K562 (cell line): ENCODE measurements around the gene CCR2. TPM values are rescaled to one million over a fixed set of nuclear protein-coding genes. Genes with fewer than 3 reads are reported as not detected.

Source experiments
- GTF2E2 ChIP-seq: fragments of 200-800 bp; sonication (Bioruptor generic); IDR thresholded peaks from 2 replicates; pipeline ENCODE4 v1.6.1; 2016; ENCODE audit warnings: missing genetic modification characterization, missing compliant biosample characterization
- IRF1 ChIP-seq: sonication (generic); formaldehyde crosslinking; IDR thresholded peaks from 2 replicates; pipeline ENCODE4 v1.8.0; 2022; ENCODE audit warnings: missing genetic modification reagents, mild to moderate bottlenecking, borderline replicate concordance
- MTA3 ChIP-seq: fragments of 450-650 bp; formaldehyde crosslinking; IDR thresholded peaks from 2 replicates; pipeline ENCODE4 v1.6.1; 2017; ENCODE audit warnings: mild to moderate bottlenecking, borderline replicate concordance
- MYNN ChIP-seq, 2 experiments: sonication (generic); formaldehyde crosslinking in 1 of 2; IDR thresholded peaks; 2 replicates each; pipeline versions ENCODE4 v1.5.0 to v1.6.1; 2016 to 2020; ENCODE audit warnings: antibody characterized with exemption in 1 of 2, missing genetic modification reagents in 1 of 2
- ZBTB40 ChIP-seq, 2 experiments: fragments of 450-650 bp in 1 of 2; sonication (generic) in 1 of 2; formaldehyde crosslinking in 1 of 2; IDR thresholded peaks; 2 replicates each; pipeline versions ENCODE4 v1.7.1 to v1.9.0; 2016 to 2022; ENCODE audit warnings: inconsistent platforms in 1 of 2, mild to moderate bottlenecking in 1 of 2, missing genetic modification reagents in 1 of 2
- ZFP1 ChIP-seq: fragments of 450-650 bp; formaldehyde crosslinking; IDR thresholded peaks from 2 replicates; pipeline ENCODE4 v1.4.0; 2020; ENCODE audit warnings: mild to moderate bottlenecking, mixed read lengths
- ZNF282 ChIP-seq: sonication (generic); formaldehyde crosslinking; IDR thresholded peaks from 2 replicates; pipeline ENCODE4 v1.8.1; 2023; ENCODE audit warnings: missing genetic modification reagents
- ZNF407 ChIP-seq: fragments of 450-650 bp; IDR thresholded peaks from 2 replicates; pipeline ENCODE4 v1.6.1; 2016; ENCODE audit warnings: low read depth
- polyA plus RNA-seq, 8 experiments: library from polyadenylated mRNA; depleted of rRNA in 4 of 8; stranded (reverse) in 5 of 8; unstranded in 3 of 8; fragments of >200 nt; fragmentation: Nextera tagmentation in 2 of 8; fragmentation: Illumina TruSeq in 1 of 8; extraction: Ambion mirVana in 2 of 8; extraction: Trizol in 1 of 8; gene quantifications; 2 replicates each; pipeline versions ENCODE4 v1.2.1 to v1.2.3, GENCODE V29; 2011 to 2014; ENCODE audit warnings: inconsistent platforms in 1 of 8, missing spikeins in 1 of 8
- total RNA-seq, 7 experiments: library from RNA; depleted of rRNA in 6 of 7; stranded (reverse); fragments of >200 nt in 6 of 7; fragmentation: Illumina TruSeq in 2 of 7; extraction: Trizol in 2 of 7; gene quantifications; 2 replicates each; pipeline versions ENCODE4 v1.2.1 to v1.2.3, GENCODE V29; 2011 to 2021; ENCODE audit warnings: low replicate concordance in 1 of 7

Gene CCR2
- total and polyA plus RNA-seq, 9 of the 15 experiments (the other 6 are each of a cell fraction or from before 2014, with no cell fraction given) = not detected

- no peak for TF ChIP-seq ZBTB40 (IDR thresholded peaks at IDR 0.05)
- no peak for TF ChIP-seq ZBTB40 (CRISPR knock-in tag; IDR thresholded peaks at IDR 0.05)
- TF ChIP-seq GTF2E2 = no peak
- TF ChIP-seq ZNF282 (CRISPR knock-in tag) = no peak
- TF ChIP-seq MYNN (IDR thresholded peaks at IDR 0.05) = peak; percentile 78
- no peak for TF ChIP-seq MYNN (CRISPR knock-in tag; IDR thresholded peaks at IDR 0.05)
- no peak for TF ChIP-seq ZFP1
- peak; percentile 51; the same call in 1 of the 2 replicates for TF ChIP-seq MTA3
- no peak for TF ChIP-seq IRF1
- no peak for TF ChIP-seq ZNF407
Observed at GRCh38 chr3:46400000-46400734, 46.3 kb downstream of the CCR2 start (continued).
